HG02970 (cell line): ENCODE measurements around the gene EPB41L5.
"Not testable (repeated sequence)": the region's sequence is repeated elsewhere in the genome, so short reads cannot be mapped to it uniquely, and the experiment has no call there.

Source experiments
- ATAC-seq: cut with Tn5 transposase; IDR thresholded peaks from one replicate; pipeline ENCODE4 v1.9.1; 2021; ENCODE audit warnings: mild to moderate bottlenecking, moderate library complexity, moderate number of reproducible peaks; ENCODE audit not compliant: unreplicated experiment, low FRiP score

Gene EPB41L5

DNA sequence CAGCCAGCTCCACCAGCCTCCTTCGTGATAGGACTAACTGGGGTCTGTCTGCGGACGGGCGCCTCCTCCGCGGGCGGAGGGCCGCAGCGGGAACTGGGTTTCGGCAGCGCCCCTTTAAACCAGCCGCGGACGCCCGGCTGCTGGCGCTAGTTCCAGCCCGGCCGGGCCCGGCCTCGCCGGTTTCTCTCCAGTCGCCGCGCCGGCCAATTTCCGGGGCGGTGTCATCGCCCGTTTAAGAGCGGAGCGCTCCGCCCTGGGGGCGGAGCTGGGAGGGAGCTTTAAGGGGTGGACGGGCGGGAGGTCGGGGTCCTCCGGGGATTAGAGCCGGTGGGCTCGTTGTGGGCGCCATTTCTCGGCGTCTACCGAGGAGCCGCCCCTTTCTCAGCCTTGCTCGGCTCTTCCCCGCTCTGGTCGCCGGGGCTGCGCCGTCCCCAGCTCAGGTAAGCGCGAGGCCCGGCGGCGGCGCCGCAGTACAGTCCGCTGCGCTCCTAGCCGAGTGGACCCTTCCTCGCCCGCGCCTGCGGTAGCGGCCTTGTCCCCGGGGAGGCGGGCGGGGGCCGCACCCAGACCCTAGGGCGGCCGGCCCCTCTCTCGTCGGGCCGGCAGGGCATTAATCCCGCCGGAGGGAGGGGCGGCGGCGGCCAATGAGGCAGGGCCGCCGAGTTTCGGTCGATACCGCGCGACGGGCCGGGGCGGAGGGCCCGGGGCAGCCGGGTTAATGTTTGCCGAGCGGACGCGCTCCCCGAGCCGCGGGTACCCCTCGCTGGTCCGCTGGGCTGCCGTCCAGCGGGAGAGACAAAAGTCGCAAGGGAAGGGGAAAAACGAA lies at the start of gene EPB41L5:
Gene EPB41L5, plus strand, starts transcription at position 307 of the 826 bp plus-strand sequence. CDS start 6,008 bp downstream, outside the sequence.
- peak; percentile 88 for ATAC-seq

DNA sequence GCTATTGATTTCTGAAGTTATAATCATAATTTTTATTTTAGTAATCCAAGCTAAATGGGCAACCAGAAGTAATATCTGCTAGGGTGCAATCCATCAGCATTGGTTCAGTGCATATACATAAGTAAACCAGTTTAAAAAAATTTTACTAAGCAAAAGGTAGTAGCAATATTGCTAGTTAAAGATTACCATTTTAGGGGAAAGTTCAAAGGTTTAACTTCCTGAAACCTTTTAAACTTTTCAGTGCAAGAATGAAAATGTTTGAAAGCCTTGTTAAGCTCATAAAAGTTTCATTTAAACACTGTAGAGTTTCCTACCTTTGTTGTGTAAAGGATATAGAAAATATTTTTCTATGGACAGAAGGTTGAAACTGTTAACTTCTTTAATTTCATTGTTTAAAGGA lies 31.0 kb upstream of the EPB41L5 start:
- ATAC-seq, result no peak

DNA sequence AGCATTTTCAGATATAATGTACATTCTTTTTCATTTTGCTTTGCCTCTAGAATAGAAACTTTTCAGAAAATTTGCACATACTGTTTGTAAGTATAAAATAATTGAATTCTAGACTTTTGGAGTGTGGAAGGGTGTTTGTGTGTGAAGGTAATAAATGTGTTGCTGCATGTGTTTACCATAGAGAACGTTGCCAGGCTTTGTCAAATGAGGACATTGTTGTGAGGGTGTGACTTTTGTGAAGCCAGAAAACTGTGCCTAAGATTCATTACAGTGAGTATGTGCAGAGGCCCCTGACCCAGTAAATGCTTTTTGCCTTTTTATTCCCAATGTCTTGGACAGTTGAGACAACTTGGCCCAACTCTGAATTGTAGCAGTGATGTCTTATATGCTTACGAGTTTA lies 30.4 kb upstream of the EPB41L5 start:
- ATAC-seq, result no peak

DNA sequence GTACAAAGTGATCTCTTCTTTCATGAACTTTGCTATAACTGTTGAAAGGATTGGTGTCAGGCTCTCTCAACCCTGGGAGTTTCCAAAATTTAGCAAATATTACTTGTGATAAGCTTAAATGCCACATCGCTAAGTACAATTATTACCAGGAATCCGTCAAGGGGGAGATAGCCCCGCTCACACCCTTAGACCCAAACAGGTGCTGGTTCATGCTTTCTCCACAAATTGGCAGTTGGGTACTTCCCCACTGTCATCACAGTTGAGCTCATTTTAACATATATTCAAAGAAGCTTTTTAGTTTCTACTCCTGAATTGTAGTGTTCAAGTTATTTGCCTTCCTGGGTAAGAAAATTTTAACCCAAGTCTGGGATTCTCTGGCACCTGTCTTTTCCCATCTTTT lies 29.8 kb upstream of the EPB41L5 start:
- ATAC-seq, result no peak

DNA sequence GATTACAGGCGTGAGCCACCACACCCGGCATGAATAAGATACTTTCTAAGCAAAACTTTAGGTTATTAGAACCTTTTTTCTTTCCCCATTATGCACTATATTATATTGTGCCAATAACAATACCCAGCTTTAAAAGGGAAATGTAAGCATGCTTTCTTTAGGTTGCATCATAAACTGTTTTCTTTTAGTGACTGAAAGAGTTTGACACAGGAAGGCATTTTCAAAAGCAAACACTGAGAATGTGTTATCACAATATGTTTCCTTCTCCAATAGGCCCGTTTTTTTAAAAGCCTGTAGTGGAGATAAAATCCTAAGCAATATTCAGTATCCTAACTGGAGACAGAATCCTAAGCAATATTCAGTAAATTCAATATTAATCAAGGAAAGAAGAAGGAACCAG lies 16.7 kb upstream of the EPB41L5 start:
- no peak for ATAC-seq

DNA sequence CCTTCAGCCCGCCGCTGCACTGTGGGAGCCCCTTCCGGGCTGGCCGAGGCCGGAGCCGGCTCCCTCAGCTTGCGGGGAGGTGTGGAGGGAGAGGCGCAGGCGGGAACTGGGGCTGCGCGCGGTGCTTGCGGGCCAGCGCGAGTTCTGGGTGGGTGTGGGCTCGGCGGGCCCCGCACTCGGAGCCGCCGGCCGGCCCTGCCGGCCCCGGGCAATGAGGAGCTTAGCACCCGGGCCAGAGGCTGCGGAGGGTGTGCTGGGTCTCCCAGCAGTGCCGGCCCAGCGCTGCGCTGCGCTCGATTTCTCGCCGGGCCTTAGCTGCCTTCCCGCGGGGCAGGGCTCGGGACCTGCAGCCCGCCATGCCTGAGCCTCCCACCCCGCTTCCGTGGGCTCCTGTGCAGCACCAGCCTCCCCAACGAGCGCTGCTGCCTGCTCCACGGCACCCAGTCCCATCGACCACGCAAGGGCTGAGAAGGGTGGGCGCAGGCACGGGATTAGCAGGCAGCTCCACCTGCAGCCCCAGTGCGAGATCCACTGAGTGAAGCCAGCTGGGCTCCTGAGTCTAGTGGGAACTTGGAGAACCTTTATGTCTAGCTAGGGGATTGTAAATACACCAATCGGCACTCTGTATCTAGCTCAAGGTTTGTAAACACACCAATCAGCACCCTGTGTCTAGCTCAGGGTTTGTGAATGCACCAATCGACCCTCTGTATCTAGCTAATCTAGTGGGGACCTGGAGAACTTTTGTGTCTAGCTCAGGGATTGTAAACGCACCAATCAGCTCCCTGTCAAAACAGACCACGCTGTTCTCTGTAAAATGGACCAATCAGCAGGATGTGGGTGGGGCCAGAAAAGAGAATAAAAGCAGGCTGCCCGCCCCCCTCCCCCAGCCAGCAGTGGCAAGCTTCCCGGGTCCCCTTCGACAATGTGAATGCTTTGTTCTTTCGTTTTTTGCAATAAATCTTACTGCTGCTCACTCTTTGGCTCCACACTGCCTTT lies 15.7 kb upstream of the EPB41L5 start:
- not testable (repeated sequence) for ATAC-seq

DNA sequence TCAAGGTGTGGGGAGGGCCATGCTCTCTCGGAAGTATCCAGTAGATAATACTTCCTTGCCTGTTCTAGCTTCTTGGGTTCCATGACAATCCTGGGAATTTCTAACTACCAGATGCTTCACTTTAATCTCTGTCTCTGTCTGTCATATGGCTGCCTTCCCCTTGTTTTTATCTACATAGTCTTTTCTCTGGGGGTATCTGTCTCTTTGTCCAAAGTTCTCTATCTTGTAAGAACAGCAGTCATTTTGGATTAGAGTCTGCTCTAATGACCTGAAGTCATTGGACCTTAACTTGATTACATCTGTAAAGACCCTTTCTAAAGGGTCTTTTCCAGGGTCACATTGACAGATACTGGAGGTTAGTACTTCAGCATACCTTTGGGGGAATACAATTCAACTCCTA lies 11.4 kb upstream of the EPB41L5 start:
- no peak for ATAC-seq

DNA sequence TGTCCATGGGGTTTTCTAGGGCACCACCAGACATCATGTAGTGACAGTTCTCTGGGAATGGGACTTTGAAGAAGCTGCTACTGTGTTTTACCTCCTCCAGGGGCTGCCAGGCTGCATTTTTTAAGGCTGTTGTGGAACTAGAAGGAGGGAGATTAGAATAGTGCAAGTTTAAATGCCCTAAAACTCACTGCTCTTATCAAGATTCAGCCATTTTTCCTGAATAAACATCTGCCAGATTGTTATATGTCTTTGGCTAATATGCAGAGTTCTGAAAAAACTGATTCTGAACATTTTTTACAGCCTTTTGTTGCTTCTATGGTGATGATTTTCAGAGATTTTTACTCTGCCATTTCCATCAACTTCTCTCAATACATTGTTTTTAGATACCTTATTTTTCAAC lies 8.6 kb upstream of the EPB41L5 start:
- no peak for ATAC-seq

DNA sequence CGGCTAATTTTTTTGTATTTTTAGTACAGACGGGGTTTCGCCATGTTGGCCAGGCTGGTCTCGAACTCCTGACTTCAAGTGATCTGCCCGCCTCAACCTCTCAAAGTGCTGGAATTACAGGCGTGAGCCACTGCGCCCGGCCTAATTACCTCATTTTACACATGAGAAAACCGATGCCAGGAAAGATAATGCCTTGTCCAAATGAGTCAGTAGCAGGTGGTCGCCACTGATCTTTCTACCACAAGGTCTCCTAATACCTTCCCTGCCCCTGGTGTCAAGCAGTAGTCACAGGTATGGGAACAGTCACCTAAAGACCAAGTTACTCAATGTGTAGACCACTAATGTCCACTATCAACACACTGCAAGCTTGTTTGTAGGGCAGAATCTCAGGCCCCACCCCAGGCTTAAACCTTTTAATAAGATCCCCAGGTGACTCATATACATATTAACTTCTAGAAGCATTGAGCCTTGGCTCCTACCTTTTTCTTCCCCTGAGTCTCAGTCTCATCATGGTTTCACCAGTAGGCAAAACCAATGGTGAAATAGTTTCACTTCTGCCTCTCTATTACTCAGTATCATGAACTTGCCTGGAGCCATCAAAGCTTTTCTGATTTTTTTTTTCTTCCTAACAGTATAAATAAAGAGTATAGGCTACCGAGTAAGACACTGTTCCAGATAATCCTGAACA lies 6.9 kb upstream of the EPB41L5 start:
- ATAC-seq, result peak; percentile 71

DNA sequence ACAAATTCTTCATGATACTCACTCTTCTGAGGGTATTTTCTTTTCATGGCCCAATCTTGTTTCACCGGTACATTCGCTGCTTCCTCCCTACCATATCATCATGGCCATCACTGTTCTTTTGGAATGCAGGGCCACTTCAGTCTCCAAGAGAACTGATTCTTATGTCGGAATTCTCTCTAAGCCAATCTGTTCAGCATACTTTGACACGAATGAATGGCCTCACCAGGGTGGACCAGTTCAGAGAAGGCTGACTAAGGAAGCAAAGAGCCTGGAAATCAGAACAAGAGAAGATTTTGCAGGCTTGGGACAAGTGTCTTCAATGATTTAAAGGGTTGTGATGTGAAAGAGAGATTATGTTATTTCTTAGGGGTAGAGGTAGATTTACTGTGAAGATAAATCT lies 5.0 kb upstream of the EPB41L5 start:
- no peak for ATAC-seq

DNA sequence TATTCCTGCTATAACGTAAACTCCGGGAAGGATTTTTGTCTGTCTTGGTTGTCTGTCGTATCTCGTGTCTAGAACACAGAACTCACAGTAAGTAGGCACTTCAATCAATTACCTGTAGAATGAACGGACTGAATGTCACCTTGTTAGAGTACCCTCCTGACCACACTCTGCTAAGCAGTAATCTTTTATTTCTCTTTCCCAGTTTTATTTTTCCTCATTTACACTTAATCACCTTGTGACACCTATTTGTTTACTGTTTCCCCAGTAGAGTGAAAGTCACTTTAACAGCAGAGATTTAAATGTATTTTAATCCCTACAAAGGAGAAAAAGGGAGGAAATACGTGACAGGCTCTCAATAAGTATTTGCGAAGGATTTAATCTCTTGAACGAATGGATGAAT lies 514 bp upstream of the EPB41L5 start:
- ATAC-seq, result peak; percentile 1

DNA sequence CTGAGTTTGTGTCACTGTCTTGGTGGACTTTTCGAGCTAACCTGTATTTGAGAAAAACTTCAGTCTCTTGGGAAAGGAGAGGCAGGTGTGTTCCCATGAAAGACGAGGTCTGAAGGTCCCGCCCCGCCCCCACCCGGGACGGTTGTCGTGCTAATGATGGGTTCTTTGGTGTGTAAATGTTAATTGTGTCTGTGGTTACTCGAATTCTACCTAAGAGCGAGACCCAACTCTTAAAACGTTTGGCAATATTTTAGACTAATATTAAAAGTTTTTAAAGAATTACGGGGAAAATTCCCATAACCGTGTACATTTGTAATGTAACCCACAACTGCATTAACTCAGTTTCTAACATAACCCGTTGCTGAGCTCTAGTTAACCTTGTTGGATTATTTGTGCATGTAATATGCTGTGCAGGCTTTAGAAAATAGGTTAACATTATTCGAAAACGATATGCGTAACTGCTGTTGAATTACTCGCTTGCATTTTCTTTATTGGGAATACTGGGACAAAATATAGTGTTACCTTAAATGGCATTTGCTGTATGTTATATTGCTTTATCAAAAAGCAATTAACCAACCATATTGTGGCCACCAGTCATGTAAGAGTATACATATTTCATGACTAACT lies 833 bp downstream of the EPB41L5 start:
- ATAC-seq, result peak; percentile 12

DNA sequence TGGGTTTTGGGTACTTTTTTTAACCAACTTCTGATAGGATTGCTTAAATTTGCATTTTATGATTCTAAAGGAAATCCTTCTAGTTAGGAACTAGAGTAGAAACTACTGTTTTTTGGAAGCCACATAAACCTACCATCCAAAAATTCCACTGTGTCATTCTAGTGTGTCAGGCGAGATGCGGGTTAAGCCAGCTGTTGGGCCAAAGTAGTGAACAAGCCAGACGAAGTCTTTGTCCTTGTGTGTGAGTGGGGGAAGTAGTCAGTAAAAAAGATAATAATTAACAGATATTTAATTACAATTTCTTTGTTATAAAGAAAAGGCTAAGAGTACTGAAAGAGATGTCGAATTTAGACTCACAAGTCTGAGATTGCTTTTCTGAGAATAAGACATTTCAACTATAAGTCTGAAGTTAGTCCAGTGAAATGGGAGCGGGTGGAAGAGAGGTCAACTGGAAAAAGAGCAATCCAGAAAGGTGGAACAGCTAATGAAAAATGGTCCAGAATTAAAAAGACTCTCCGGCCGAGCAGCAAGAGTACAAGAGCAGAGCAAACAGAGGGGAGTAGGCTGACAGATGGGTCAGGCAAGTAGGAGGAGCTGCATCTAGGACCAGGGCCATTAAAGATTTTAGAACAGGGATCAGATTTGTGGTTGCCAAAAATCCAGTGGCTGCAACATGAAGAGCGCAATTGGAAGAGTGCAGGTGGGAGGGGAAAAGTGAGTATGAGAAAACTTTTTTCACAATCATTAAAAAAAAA lies 1.5 kb downstream of the EPB41L5 start:
- ATAC-seq, result no peak

DNA sequence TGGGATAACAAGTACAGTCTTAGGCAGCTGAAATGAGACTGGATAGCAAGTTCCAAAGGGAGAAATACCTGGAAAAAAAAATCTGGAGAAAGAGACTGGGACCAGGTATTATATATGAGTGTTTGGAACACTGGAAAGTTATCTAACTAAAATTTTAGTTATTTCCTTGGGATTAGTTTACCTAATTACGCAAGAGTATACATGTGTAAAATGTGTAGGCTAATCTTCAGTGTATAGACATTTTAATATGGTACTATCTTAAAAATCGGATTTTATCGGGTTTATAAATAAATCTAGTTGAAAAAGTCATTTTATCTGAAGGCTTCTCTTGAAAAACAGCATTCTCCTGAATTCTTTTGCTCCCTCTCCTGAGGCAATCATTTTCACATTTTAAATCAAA lies 3.9 kb downstream of the EPB41L5 start:
- ATAC-seq, result no peak

DNA sequence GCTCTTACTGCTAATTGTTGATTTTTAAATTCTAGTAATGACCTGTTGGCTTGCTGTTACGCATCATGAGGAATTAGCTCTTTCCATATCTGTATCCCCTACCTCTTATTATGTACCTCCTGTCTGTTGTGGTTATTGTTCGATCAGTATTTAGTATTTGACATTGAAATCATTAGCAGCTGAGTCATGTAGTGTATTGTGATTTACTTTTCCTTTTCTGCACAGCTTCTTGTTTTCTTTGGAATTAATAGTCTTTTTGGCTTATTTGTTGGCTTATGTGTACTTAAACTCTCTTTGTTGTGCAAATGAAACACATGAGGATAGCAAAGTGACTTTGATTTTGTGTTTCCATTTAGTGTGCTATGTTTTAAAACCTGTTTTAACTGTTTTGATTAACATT lies 4.3 kb downstream of the EPB41L5 start:
- ATAC-seq, result no peak

DNA sequence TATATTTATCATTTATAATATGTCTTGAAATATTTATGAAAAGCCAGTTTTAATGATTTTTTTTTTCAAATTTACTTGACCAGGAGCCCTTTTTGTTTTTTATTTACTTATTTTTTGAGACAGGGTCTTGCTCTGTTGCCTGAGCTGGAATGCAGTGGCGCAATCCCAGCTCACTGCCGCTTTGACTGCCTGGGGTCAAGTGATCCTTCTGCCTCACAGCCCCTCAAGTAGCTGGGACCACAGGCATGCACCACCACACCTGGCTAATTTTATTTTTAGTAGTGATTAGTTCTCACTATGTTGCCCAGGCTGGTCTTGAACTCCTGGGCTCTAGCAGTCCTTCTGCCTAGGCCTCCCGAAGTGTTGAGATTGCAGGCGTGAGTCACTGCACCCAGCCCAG lies 5.7 kb downstream of the EPB41L5 start:
- ATAC-seq, result no peak

DNA sequence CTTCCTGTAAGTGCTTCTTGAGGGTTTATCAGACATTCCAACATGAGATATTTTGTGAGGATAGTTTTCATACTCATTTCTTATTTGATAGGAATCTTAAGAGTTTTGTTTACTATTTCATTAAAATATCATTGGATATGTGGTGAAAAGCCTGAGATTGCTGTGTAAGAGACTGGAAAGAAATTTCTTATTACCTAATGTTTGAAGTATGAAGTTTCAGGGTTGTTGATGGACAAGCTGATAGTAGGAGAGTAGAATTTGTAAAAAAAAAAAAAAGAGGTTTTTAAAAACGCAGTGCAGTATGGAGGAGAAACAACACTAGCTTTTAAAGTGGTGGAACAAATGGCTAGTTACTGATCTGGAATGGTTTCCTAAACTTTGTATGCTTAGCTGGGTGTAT lies 7.7 kb downstream of the EPB41L5 start:
- no peak for ATAC-seq

DNA sequence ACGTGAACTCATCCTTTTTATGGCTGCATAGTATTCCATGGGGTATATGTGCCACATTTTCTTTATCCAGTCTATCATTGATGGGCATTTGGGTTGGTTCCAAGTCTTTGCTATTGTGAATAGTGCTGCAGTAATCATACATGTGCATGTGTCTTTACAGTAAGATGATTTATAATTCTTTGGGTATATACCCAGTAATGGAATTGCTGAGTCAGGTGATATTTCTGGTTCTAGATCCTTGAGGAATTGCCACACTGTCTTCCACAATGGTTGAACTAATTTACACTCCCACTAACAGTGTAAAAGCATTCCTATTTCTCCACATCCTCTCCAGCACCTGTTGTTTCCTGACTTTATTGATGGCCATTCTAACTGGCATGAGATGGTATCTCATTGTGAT lies 9.6 kb downstream of the EPB41L5 start:
- ATAC-seq, result not testable (repeated sequence)

DNA sequence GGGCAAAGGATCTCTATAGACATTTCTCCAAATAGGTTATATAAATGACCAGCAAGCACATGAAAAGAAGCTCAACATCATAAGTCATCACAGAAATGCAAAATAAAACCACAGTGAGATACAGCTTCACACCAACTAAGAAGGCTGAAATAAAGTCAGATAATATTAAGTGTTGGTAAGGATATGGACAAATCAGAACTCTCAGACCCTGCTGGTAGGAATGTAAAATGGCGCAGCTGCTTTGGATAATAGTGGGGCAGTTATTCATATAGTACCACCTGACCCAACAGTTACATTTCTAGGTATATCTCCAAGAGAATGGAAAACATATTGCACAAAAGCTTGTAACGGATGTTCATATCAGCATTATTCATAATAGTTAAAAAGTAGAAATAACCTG lies 14.0 kb downstream of the EPB41L5 start:
- ATAC-seq, result no peak

DNA sequence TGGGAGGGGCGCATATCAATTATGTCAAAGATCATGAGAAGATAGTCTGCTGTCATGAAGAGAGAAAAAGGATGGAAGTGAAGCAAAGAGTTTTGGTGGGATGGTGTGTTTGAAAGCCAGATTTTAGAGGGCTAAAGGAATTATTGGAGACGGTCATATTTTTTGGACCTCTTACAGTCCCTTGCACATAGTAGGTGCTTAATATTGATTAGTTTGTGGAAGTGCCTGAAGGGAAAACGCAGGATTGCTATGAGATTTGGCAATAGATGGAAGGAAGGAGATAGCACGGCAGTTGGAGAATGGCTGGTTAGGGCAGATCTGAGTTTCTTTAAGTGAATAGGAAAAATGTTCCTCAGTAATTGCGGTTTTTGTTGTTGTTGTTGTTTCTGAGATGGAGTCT lies 15.9 kb downstream of the EPB41L5 start:
- ATAC-seq, result no peak
